HEK293 (cell line): ENCODE results near the gene CUTC.
A peak's percentile ranks its signal among the peaks of the same experiment; 100 is the strongest.

Experiments
- CTCF ChIA-PET: fragments of 350-600 bp; formaldehyde crosslinking; extraction: SDS; loops from one replicate; lab custom pipeline; 2021; ENCODE audit warnings: antibody characterized with exemption; lab: Yijun Ruan, JAX
- POLR2A ChIA-PET: fragments of 300-600 bp; formaldehyde crosslinking; extraction: SDS; loops from one replicate; lab custom pipeline; 2020; ENCODE audit warnings: antibody characterized with exemption, inconsistent platforms; lab: Yijun Ruan, JAX
- H3K27ac ChIP-seq: fragments of 200-500 bp; sonication (Bioruptor generic); 2 replicates; pipeline ENCODE4 v1.5.1; 2014; ENCODE audit warnings: low read depth, low read length, control low read depth, inconsistent platforms; ENCODE audit errors: extremely low read depth
- H3K36me3 ChIP-seq, 2 experiments: fragments of 200-500 bp in 1 of 2; sonication (Bioruptor generic) in 1 of 2; 1 replicate in 1 of 2; 2 replicates in 1 of 2; pipeline ENCODE4 v1.5.1; 2014 to 2017; ENCODE audit warnings: inconsistent platforms in 2 of 2, low read length in 2 of 2; ENCODE audit not compliant: control insufficient read depth in 2 of 2, insufficient read depth in 1 of 2
- H3K4me1 ChIP-seq: fragments of 200-500 bp; sonication (Bioruptor generic); 2 replicates; pipeline ENCODE4 v1.5.1; 2014; ENCODE audit warnings: mild to moderate bottlenecking, low read length, inconsistent platforms; ENCODE audit not compliant: control insufficient read depth, insufficient read depth
- H3K4me3 ChIP-seq: 2 replicates; pipeline ENCODE4 v1.5.1; 2011; ENCODE audit warnings: low read depth, mild to moderate bottlenecking, control low read depth, low read length, moderate library complexity
- H3K9me3 ChIP-seq: fragments of 200-500 bp; sonication (Bioruptor generic); 2 replicates; pipeline ENCODE4 v1.5.1; 2014; ENCODE audit warnings: low read depth, low read length, inconsistent platforms; ENCODE audit not compliant: control insufficient read depth, insufficient read depth
- KLF7 ChIP-seq: fragments of 450-650 bp; formaldehyde crosslinking; IDR thresholded peaks from 2 replicates; pipeline ENCODE4 v1.5.1; 2016; ENCODE audit warnings: missing biosample characterization, missing genetic modification characterization, borderline replicate concordance
- OSR2 ChIP-seq: fragments of 450-650 bp; formaldehyde crosslinking; IDR thresholded peaks from 2 replicates; pipeline ENCODE4 v1.5.1; 2016; ENCODE audit warnings: missing biosample characterization, missing genetic modification characterization
- OVOL3 ChIP-seq: fragments of 450-650 bp; formaldehyde crosslinking; IDR thresholded peaks from 2 replicates; pipeline ENCODE4 v1.5.1; 2016; ENCODE audit warnings: missing biosample characterization, missing genetic modification characterization
- PBX3 ChIP-seq: sonication (generic); formaldehyde crosslinking; IDR thresholded peaks from 2 replicates; pipeline ENCODE4 v1.8.1; 2022; ENCODE audit warnings: mild to moderate bottlenecking, moderate library complexity, missing genetic modification reagents
- SCRT1 ChIP-seq: fragments of 450-650 bp; formaldehyde crosslinking; IDR thresholded peaks from 2 replicates; pipeline ENCODE4 v1.5.1; 2016; ENCODE audit warnings: missing biosample characterization, missing genetic modification characterization, borderline replicate concordance
- WT1 ChIP-seq: fragments of 450-650 bp; formaldehyde crosslinking; IDR thresholded peaks from 2 replicates; pipeline ENCODE4 v1.5.1; 2016; ENCODE audit warnings: missing biosample characterization, missing genetic modification characterization
- ZBTB20 ChIP-seq: fragments of 450-650 bp; formaldehyde crosslinking; IDR thresholded peaks from 2 replicates; pipeline ENCODE4 v1.5.1; 2016; ENCODE audit warnings: missing biosample characterization, missing genetic modification characterization
- ZFP69B ChIP-seq: fragments of 450-650 bp; formaldehyde crosslinking; IDR thresholded peaks from 2 replicates; pipeline ENCODE4 v1.5.1; 2016; ENCODE audit warnings: missing biosample characterization, missing genetic modification characterization
- ZNF114 ChIP-seq: fragments of 450-650 bp; formaldehyde crosslinking; IDR thresholded peaks from 2 replicates; pipeline ENCODE4 v1.5.0; 2017; ENCODE audit warnings: missing biosample characterization, missing genetic modification characterization
- ZNF169 ChIP-seq: fragments of 450-650 bp; formaldehyde crosslinking; IDR thresholded peaks from 2 replicates; pipeline ENCODE4 v1.5.1; 2016; ENCODE audit warnings: missing biosample characterization, missing genetic modification characterization
- ZNF211 ChIP-seq: fragments of 450-650 bp; formaldehyde crosslinking; IDR thresholded peaks from 2 replicates; pipeline ENCODE4 v1.5.1; 2016; ENCODE audit warnings: low read depth, missing biosample characterization, missing genetic modification characterization
- ZNF292 ChIP-seq: fragments of 450-650 bp; formaldehyde crosslinking; IDR thresholded peaks from 2 replicates; pipeline ENCODE4 v1.5.1; 2016; ENCODE audit warnings: low read depth, missing biosample characterization, missing genetic modification characterization, borderline replicate concordance
- ZNF335 ChIP-seq: fragments of 450-650 bp; formaldehyde crosslinking; conservative IDR thresholded peaks from 2 replicates; pipeline ENCODE4 v1.5.1; 2016; ENCODE audit warnings: missing biosample characterization, missing genetic modification characterization
- ZNF544 ChIP-seq: fragments of 450-650 bp; formaldehyde crosslinking; IDR thresholded peaks from 2 replicates; pipeline ENCODE4 v1.5.0; 2017; ENCODE audit warnings: missing biosample characterization, missing genetic modification characterization
- ZNF596 ChIP-seq: fragments of 450-650 bp; IDR thresholded peaks from 2 replicates; pipeline ENCODE4 v1.5.0; 2018; ENCODE audit warnings: missing biosample characterization, mild to moderate bottlenecking, missing genetic modification characterization, moderate library complexity
- ZNF660 ChIP-seq: fragments of 450-650 bp; IDR thresholded peaks from 2 replicates; pipeline ENCODE4 v1.5.1; 2018; ENCODE audit warnings: missing biosample characterization, mild to moderate bottlenecking, missing genetic modification characterization
- ZNF830 ChIP-seq: fragments of 450-650 bp; IDR thresholded peaks from 2 replicates; pipeline ENCODE4 v1.5.0; 2018; ENCODE audit warnings: missing biosample characterization, missing genetic modification characterization, low read depth, mild to moderate bottlenecking, moderate library complexity
- ZXDB ChIP-seq: fragments of 450-650 bp; formaldehyde crosslinking; IDR thresholded peaks from 2 replicates; pipeline ENCODE4 v1.5.1; 2016; ENCODE audit warnings: missing biosample characterization, missing genetic modification characterization

CUTC gene

GRCh38 chr10:99782447-99783286 is 50.6 kb downstream of the CUTC start, which contains the start of gene ABCC2:
ABCC2 (plus strand) TSS chr10:99782640; CDS start chr10:99782845, 205 bp downstream.
- Histone ChIP-seq H3K9me3 (no peaks in the 10 kb centered on the region), H3K36me3 (no peaks in the 10 kb centered on the region), H3K4me3 (no peak within 1 kb of the TSS), H3K4me1 (peaks cover 10% of the 10 kb centered on the region), H3K27ac (no peak within 1 kb of the TSS)
- POLR2A ChIA-PET: no interaction called here
- CTCF ChIA-PET: interaction anchor here (0.7 kb wide), 1 partner anchor 596 kb away, joined by 3 read pairs; no protein-coding TSS in a partner anchor
- TF ChIP-seq ZNF596 (tag by site-specific recombination) (no peak), ZXDB (tag by site-specific recombination) (no peak), OSR2 (tag by site-specific recombination) (no peak), KLF7 (tag by site-specific recombination) (no peak), ZNF335 (tag by site-specific recombination) (no peak), ZNF211 (tag by site-specific recombination) (no peak), ZFP69B (tag by site-specific recombination) (no peak)

- no peak overlapping the region for H3K27ac ChIP-seq
- H3K9me3 ChIP-seq: no peaks in the 10 kb centered on the region
- H3K36me3 ChIP-seq: no peaks in the 10 kb centered on the region
- CTCF ChIA-PET: no interaction called here
- TF ChIP-seq OVOL3 (tag by site-specific recombination) (no peak), ZBTB20 (tag by site-specific recombination) (no peak), ZNF660 (tag by site-specific recombination) (0 out of 2 replicates have a peak, but pooled peaks have one; percentile 28)
- peaks cover 10% of the 10 kb centered on the region for H3K4me1 ChIP-seq
- POLR2A ChIA-PET: interaction anchor here (0.6 kb wide), 1 partner anchor 22 kb away, joined by 3 read pairs; no protein-coding TSS in a partner anchor
- no peak overlapping the region for H3K4me3 ChIP-seq
These were observed 52.1 kb downstream of the CUTC start for GRCh38 chr10:99784016-99784726.

GRCh38 chr10:99784727-99785441 is 52.9 kb downstream of the CUTC start:
- CTCF ChIA-PET: interaction anchor here (0.5 to 1.1 kb wide), 2 partner anchors 22 to 385 kb away, joined by 3 read pairs; no protein-coding TSS in a partner anchor

More at GRCh38 chr10:99784727-99785441, 52.9 kb downstream of the CUTC start:
- H3K4me1 ChIP-seq: peaks cover 4% of the 10 kb centered on the region; the same call in 1 of the 2 replicates
- TF ChIP-seq WT1 (tag by site-specific recombination): no peak
- TF ChIP-seq ZNF169 (tag by site-specific recombination): no peak
- TF ChIP-seq PBX3 (CRISPR knock-in tag): no peak
- no peak for TF ChIP-seq ZNF114 (tag by site-specific recombination)
- TF ChIP-seq ZNF830 (tag by site-specific recombination): no peak
- no peak for TF ChIP-seq SCRT1
- TF ChIP-seq ZNF292 (tag by site-specific recombination): no peak
- TF ChIP-seq ZNF544 (tag by site-specific recombination): no peak
- TF ChIP-seq, all 188 proteins: peak for 0
- H3K4me3 ChIP-seq: no peak overlapping the region
- no peaks in the 10 kb centered on the region for H3K9me3 ChIP-seq
- H3K36me3 ChIP-seq: no peaks in the 10 kb centered on the region
- POLR2A ChIA-PET: interaction anchor here (0.6 to 1.2 kb wide), 2 partner anchors 22 to 53 kb away, joined by 3 to 4 read pairs; partner anchors contain the start of genes COX15 and CUTC
- no peak overlapping the region for H3K27ac ChIP-seq
